Activated T-cell treated with anti-CD3 and anti-CD28 coated beads for 24 hours (primary cell): Measurements from ENCODE around the gene IL1RAP.

ENCODE experiments used
- DNase-seq: peaks from one replicate; pipeline ENCODE4 v3.0.0-alpha.2; 2020; ENCODE audit warnings: low read depth

IL1RAP gene

DNA sequence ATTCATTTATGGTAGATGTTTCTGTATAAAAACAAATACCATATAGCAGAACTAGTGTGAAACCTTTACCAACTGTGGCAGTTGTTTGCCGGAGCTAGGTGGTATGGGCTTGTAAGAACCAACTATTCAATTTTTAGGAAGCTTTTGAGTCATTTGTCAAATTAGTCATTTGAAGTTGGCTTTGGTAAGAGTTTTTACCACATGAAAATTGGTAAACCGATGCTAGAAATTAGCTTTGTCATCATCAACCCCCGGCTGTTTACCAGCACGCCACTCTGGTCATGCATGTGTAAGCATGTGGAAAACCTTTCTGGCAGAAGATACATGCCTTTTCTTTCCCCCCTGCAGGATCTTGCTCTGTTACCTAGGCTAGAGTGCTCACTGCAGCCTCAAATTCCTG lies 63.3 kb downstream of the IL1RAP start:
- DNase-seq, result no peak

DNA sequence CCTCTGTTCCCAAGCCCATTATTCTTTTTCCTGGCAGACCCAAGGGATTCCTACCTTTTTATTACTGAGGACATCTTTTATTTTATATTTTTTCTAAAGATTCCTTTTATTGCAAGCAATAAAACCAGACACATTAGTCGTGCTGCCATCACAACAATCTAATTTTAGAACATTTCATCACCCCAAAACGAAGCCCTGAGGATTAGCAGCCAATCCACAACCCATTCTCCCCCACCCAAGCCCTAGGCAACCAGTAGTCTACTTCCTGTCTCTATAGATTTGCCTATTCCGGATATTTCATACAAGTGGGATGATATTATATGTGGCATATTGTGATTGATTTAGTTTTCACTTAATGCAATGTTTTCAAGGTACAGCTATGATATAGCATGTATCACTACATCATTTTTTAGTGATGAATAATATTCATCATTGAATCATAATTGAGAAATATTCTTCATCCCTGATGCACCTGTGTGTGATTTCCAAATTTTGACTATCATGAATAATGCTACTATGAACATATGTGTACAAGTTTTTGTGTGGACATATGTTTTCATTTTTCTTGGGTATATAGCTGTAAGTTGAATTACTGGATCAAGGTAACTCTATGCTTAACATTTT lies 65.7 kb downstream of the IL1RAP start:
- no peak for DNase-seq

DNA sequence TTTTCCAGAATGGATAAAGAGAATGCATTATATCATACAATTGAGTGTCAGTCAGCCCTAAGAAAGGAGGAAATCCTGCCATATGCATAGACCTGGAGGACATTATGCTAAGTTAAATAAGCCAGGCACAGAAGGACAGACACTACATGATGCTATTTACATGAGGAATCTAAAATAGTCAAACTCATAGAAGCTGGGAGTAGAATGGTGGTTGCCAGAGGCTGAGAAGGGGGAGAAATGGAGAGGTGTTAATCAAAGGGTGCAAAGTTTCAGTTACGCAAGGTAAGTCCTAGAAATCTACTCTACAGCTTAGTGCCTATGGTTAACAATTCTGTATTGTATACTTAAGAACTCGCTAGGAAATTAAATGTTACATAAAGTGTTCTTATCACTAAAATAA lies 66.5 kb downstream of the IL1RAP start:
- DNase-seq, result no peak

DNA sequence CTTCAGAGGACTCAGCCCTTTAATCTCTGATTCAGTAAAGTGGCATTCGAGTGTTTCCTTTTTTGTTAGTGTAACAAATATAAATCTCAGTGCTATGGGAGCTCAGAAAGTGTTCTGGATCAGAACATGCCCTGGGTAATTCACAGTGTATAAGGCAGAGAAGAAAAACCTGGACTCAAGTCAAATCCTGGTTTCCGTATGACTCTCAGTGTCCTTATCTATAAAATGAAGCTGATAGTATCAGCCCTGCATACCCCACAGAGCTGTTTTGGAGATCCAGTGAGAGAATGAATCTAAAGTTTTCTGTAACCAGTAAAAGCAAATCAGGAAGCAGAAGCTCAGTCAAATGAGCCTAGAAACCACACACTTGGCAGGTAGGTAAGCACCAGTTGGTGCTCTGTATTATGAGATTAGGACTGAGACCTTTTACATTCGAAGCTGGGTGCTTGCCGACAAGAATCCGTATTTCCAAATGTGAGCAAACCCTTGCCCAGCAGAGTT lies 67.2 kb downstream of the IL1RAP start:
- no peak for DNase-seq

DNA sequence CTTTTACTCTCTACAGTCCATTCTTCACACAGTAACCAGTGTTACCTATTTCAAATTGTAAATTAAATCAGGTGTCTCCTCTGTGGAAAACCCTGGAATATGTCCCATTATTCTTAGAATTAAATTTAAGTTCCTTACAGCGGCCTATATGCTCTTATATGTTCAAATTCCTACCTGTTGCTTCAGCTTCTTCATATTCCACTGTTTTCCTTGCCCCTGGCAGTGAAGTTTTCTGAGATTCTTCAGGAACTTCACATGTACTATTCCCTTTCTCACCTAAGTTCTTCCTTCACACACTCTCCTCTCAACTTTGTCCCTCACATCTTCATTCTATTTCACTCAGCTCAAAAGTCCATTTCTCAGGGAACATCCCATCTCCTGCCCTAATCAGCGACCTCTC lies 68.8 kb downstream of the IL1RAP start:
- no peak for DNase-seq

DNA sequence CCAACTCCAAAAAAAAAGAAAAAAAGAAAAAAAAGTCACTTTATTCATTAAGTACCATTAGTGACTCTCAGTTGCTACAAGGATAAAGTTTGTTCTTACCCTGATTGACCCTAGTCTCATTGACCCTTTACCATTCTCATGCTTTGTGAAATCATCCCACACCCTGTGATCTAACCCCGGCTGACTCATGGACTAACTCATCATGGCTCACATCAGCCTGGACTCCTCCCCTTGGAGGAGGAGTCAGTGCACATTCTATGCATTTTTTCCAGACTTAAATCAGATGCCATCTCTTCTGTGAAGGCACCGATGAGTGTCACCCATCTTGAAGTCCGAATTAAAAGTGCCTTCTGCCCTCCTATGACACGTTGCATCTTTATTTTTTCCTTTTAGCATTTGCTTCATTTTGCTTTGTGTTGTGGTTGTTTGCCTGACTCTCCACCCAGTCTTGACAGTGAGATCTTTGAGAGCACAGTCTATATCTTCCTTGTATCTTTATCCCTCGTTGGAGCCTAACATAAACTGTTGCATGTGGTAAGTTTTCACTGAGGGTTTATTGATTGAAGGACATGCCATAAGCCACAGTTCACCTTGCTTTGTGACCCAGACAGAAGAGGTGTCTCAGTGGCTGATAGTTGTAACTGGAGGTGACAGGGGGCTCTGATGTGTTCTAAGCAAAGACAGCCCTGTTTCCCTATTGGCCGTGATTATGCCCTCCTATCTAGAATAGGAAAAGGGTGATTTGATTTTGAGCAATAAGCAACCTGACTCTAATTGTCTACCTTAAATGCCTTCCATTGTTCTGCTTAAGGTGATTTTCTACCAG lies 72.1 kb downstream of the IL1RAP start:
- DNase-seq, result peak; percentile 55

DNA sequence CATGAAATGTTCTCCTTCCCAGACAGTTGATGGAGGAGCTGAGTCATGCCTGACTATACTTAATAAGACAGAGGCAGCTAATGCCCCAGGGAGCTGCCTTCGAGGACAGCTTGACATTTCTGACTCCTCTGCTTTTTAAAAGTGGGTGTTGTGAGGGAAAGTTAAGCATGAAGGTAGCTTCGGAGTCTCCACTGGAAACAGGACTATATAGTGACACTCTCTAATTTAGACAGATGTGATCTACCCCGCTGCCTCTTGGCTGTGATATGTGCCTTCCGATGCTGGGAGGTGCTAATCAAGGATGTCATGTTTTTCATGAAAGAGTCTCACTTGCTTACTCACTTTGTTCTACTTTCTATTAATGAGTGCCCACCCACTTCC lies 72.7 kb downstream of the IL1RAP start:
- peak; percentile 29 for DNase-seq

DNA sequence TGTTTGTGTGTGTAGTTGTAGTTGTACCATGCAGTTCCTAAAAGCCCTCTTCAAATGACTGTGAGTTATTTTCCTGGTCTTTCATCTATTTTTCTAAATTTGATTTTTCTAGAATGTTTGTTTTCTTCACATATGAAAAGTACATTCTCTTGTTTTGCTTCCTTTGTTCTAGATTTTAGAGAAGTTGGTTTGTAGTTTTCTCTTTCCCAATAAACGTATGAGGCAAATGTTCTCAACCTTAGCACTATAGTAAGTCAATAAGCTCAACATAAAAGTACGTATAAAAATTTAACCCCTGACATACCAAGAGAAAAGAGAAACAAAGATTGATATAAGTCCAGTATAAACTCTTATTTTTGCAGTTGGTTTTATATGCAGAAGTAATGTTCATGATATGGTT lies 74.7 kb downstream of the IL1RAP start:
- no peak for DNase-seq

DNA sequence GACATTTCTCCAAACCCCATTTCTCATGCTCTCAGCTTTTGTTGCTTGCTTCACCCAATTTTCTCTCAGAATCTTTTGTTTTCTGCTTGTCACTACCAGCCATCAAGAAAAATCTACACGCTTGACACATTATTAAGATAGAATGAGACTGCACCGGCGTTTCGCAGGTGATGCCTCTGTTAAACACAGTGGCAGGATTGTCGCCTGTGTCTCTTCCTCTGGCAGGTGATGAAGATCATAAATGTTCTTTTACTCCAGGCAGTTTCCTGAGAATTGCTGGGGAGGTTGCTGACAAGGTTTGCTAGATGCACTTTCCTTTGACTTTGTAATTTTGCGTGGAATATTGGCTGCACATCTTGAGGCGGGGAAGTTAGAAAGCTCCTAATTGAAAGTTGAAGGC lies 75.4 kb downstream of the IL1RAP start:
- DNase-seq, result no peak

DNA sequence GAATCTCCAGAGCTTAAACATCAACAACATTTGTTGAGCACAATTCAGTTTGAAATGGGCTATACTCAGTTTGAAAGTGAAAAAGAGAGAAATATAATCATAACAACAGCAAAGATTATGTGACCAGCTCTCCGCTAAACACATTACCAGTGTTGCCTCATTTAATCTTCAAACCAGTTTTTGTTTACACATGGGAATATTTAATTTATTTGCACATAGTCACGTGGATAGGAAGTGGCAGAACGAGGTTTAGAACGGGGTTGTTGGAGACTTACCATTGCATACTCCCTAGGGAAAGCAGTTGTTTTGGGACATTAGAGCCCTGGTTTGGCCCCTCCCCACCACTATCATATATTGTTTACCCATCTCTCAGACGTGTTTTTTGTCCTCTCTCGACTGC lies 77.2 kb downstream of the IL1RAP start:
- DNase-seq, result no peak

DNA sequence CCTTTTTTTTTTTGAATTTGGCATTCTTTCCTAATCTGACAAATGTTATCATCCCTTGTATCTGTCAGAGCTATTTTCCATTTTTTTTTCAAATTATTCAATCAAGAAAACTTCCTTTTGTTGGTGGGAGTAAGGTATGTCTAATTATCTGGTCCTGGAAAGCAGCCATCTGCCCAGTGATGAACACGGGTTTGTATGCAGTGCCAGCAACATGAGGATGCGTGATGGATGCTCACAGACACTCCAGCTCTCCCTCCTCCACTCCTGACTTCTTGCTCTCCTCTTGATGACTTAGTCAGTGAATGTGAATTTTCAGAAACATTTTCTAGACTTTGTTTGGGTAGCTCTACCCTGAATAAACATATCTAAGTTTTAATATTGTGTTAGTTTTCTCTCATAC lies 79.2 kb downstream of the IL1RAP start:
- no peak for DNase-seq

DNA sequence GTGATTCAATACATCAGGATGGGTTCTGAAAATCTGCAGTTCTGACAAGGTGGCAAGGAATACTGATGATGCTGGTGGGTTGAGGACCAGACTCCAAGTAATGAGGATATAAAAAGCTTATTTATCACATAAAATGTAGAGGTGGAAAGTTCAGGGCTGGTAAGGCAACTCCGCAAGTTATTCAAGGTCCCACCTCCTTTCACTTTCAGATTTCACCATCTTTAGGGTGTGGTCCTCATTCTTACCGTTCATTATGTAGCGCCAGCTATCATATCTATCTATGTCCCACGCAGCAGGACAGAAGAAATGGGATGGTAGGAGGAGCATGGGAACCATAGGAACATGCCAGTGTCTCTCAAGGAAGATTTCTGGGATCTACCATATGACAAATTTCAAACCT lies 80.3 kb downstream of the IL1RAP start:
- no peak for DNase-seq

DNA sequence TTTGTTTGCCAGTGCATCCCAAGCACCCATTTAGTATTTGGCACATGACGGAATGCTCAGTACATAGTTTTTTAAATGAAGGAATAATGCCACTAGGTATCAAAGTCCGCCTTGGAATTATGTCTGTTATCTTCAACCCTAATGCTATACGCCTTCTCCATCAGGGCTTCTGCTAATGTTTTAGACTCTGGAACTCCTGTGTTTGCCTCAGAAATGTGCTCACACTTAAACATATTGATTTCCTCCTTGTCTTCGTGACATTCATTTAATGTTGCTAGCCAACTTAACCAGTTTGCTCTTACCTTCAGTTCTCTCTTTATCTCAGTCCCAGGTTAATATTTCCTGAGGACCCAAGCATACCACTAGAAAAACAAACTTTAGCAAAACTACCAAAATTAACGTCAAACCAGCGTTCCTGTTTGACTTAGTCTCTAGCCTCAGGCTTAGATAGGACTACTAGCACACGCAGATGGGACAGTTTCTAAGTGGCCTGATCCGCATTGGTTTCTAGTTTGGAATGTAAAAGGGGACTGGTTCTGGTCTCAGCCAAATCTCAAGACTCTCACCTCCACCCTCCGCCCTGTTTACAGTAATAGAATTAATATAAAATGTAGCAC lies 81.4 kb downstream of the IL1RAP start:
- no peak for DNase-seq

DNA sequence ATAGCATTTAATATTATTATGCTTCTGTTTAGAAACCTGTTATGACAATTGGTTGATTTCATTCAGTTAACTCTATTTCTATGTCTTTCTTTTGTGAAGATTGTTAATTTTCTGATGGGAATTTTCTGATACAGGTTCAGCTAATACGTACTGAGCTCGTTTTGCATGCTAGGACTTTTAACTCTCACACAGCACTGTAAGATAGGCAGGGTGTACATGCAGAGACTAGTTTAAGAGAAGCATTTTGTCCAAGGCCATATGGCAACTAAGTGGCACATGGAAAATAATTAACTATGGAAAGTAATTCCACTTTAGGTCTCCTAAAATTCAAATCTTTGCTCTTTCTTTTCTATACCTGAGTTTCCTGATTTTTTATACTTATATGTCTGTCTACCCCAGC lies 81.9 kb downstream of the IL1RAP start:
- no peak for DNase-seq

DNA sequence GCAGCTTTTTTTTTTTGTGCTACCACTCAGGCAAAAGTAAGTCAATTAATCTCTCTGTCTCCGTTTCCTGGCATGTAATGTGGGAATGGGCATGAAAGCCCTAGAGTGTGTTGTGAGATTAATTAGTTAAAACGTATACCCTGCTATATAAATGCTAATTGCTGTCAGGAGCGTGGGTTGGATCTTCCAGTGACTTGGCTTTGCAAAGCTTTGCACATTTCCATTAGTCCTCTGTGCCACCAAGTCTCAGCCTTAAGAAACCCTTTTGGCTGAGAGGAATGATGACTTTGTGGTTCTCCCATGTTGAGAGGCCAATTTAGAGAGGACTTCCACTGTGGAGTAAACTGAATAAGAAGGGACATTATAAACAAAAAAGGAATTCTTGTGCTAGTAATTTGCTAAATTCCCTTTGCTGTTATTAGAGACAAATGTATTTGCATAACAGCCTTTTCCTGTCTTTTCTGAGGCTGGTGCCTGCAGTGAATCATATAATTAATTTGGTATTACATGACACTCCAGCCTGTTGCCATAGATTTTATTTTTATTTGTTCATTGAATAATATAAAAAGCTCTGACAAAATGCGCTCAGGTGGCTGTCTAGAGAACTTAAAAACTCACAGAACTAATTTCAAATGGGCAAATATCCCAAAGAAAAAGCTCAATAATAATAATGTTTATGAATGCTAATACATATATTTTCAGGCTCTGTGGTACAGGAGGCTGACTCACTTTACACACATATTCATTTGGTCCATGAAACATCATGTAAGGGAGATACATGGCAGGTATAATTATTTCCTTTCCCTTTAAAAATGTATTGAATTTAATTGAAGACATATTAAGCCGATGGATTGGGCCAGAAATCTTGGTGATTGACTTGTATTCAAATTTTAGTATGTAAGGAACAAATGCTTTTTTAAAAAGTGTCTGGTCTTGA lies 82.7 kb downstream of the IL1RAP start:
- DNase-seq, result no peak

DNA sequence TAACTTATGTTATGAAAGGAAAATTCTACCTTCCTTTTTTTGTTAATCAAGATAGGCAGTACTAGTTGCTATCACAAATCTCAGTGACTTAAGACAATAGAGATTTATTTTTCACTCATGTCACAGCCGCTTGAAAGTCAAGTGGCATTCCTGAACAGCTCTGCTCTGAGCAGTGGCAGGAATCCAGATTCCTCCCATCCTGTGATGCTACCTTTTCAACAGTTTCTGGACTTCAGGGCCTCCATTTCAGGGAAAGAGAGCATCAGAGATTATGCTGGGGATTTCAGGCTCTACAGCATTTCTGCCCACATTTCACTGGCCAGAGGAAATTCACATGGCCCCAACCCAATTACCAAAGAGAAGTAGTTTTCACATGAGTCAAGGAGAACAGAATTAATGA lies 83.4 kb downstream of the IL1RAP start:
- DNase-seq, result no peak

DNA sequence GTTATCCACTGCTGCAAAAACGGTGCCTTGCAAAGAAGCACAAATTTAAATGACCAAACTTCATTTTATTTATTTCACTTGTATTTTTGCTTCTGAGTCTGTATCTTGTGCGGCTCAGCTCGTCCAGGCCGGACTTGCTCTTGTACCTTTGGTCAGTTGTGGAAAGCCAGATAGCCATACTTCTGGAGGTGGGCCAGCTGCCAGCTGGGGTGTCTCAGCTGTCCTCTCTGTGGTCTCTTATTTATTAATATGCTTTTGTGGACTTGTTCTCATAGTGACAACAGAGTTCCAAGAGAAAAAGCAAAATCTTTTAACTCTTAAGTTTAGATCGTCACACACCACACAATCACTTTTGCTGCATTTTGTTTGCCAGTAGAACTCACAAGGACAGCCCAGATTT lies 87.7 kb downstream of the IL1RAP start:
- no peak for DNase-seq

DNA sequence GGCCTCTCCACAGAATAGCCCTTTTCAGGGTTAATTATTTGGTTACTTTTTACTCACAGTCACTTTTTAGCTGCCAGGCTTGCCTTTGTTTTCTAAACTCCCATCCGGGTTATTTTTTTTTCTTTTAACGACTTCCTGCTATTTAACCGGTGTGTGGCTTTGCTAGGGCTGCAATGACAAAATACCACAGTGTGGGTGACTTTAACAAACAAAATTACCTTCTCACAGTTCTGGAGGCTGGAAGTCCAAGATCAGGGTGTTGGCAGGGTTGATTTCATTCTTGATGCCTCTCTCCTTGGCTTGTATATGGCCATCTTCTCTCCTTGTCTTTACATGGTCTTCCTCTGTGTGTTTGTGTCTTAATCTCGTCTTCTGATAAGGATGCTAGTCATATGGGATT lies 91.5 kb downstream of the IL1RAP start:
- DNase-seq, result no peak

DNA sequence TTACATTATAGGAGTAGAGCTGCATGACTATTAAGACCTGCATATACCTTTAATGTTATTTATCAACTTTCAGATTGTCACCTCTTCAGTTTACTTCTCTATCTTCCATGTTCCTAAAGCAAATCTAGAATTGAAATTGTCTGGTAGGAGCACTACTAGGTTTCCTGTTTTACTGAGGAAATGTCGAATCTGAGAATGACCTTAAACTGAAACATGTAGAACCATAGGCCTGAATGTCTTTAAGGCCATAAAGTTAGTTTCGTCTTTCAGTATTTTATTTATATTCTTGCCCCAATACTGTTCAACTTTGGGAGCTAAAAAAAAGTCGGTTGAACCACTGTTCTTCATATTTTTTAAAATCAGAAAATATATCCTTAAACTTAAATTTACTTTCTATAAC lies 92.7 kb downstream of the IL1RAP start:
- DNase-seq, result no peak

DNA sequence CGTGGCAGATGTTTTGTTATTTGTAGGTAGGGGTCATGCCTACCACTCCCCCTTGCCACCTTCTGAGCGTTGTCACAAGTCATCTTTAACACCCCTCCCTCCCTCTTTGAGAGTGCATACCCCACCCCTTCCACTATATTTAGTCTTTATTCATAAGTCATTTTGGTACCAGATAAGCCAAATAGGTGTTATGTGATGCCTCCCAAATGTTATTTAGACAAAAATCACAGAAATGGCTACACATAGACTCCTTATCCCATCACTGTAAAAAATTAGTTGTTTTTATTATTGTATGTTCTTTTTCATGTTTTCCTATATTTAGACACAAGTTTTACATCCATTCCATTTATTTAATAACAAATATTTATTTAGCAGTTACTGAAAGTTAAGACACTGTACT lies 93.1 kb downstream of the IL1RAP start:
- no peak for DNase-seq

DNA sequence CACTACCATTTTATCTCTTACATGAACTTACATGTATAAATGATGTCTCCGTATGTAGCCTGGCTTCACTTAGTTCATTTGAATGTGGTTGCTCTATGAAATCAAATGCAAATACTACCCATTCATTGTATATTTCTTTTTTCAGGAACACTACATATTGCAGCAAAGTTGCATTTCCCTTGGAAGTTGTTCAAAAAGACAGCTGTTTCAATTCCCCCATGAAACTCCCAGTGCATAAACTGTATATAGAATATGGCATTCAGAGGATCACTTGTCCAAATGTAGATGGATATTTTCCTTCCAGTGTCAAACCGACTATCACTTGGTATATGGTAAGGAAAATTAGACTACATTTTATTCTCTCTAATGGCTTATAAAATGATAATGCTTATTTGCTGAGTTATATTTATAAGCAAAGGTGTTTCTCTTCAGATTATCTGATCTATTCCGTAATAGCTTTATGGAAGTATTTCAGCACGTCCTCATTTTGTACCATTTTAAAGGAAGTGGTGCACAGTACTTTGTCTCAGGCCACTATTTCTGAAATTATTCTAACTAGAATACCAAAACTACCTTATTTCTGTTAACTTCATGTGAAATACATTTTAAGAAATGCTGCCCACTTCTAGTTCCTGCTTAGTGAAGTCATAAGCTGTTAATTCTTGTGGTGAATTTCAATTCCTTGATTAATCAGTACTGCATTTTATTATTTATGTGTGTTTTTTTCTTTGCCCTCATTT lies 95.1 kb downstream of the IL1RAP start:
- no peak for DNase-seq
